GM12892 (cell line): ENCODE measurements around the gene C1orf50.

Experiments
- DNase-seq: peaks from one replicate; pipeline ENCODE4 v3.0.0; 2011; ENCODE audit not compliant: insufficient read length
- FAIRE-seq: peaks from 2 replicates; lab custom pipeline; 2011; peaks lifted over from hg19 to GRCh38; lab: Jason Lieb, UNC
- POLR2A ChIP-seq: IDR thresholded peaks from 2 replicates; pipeline ENCODE4 v1.6.1; 2011; ENCODE audit warnings: low read depth, low read length, control low read depth
- POLR2AphosphoS5 ChIP-seq: IDR thresholded peaks from 2 replicates; pipeline ENCODE4 v1.6.1; 2011; ENCODE audit warnings: low read depth, low read length, control low read depth
- TAF1 ChIP-seq: IDR thresholded peaks from 2 replicates; pipeline ENCODE4 v1.6.1; 2011; ENCODE audit warnings: low read depth, mild to moderate bottlenecking, control low read depth, low read length, borderline replicate concordance

The C1orf50 gene

DNA sequence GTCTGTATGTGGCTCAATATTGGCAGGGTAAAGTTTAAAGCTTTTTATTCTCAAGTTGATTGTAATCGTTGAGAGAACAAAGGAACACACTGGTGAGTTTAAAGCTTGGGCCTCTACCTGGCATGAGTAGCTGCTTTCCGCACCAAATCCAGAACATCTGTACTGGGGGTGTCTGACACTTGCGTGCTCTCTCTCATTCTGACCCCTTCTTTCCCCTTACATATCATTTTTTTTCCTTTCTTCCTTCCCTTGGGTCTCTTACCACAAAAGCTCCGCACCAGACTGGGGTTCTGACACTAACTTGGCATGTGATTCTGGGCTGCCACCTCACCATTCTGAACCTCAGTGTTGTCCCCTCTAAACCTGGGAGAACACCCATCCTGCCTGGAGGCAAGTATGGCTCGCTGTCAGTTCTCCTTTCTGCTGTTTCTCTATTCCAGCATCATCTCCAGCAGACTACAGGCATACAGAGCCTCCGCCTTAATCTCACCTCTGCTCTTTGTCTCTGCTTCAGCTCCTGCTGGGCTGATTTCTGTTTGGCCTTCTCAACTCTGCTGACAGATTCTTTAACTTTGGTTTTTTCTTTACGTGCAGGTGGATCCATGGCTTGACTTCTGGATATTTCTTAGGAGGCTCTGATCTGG, 49.0 kb downstream of the C1orf50 start:
- TF ChIP-seq TAF1: no peak
- DNase-seq (no peak), FAIRE-seq (no peak)

DNA sequence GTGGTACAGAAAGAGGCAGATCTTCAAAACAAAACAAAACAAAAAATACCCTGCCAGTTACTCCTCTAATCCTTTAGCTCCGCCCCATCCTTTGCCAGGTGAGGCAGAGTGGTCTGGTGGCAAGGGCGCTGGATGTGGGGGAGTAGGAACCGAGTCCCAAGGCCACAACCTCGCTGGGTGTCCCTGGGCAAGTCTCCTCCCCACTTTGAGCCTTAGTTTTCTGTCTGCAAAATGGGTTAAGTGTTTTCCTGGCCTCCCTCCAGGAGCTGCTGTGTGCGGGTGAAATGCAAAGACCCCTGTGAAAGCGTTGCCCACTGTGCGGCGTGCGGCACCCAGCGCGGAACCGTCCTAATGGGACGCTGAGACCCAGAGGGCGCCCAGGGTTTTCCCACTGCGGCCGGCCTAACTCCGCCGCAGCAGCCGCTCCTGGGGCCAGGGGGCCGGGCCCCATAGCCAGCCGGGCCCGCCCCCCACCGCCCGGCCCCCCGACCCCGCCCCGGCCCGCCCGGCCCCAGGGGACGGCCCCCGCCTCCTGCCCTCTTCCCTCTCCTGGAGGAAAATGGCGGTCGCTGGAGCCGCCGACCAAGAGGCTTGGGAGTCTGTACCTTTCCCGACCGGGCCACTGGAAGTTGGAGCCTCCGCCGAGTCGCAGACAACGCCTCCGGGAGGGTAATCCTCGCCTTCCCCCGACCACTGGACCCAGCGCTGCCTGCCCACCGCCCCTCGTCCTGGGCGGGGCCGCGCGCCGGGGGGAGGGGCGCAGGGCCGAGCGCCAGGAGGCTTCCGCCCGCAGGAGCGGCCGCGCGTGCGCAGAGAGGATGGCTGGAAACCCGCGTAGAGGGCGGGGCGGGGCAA, 49.8 kb downstream of the C1orf50 start, which contains the start of the genes ERMAP and SVBP:
Gene ERMAP, plus strand, starts transcription at position 538 of the 855 bp plus-strand sequence. CDS start 13,327 bp downstream, outside the sequence.
Gene SVBP, minus strand, starts transcription at position 813 of the 855 bp plus-strand sequence. CDS start 853 bp downstream, outside the sequence.
- peak; percentile 82 for DNase-seq
- peak; percentile 76 for TF ChIP-seq POLR2A
- peak; percentile 59 for TF ChIP-seq POLR2AphosphoS5
- TF ChIP-seq TAF1: no peak
- FAIRE-seq: peak; percentile 93

DNA sequence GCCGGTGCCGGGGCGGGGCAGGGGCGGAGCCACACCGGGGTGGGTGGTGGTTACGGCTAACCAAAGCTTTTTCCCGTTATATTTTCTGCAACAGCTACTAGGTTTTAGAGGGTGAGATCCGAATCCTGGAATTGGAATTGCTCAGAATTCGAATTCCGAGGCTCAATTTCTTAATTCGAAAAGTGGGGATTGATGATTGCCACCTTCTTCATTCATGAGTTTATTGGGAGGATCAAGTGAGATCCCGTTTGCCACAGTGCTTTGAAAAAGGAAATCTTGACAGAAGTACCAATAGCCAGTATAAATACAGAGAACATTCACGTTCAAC, 50.4 kb downstream of the C1orf50 start:
- DNase-seq (no peak), FAIRE-seq (no peak)
- TF ChIP-seq TAF1 (no peak), POLR2AphosphoS5 (no peak), POLR2A (no peak)

DNA sequence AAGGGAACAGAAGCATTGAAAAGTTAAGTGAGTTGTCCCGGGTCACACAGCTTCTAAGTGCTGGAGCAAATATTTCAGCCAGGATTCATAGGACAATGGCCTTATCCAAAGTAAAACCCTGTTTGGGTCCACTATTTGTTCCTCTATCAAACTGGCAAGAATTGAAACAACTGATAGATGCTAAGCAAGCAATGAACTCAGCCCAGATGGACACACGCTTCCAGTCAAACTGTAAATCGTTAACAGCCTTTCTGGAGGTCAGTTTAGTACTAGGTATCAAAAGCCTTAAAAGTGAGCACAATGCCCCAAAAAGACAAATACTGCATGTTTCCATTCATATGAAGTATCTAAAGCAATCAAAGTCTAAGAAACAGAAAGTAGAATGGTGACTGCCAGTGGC, 50.9 kb downstream of the C1orf50 start:
- TF ChIP-seq POLR2AphosphoS5 (no peak), POLR2A (no peak), TAF1 (no peak)
- no peak for FAIRE-seq
- no peak for DNase-seq

DNA sequence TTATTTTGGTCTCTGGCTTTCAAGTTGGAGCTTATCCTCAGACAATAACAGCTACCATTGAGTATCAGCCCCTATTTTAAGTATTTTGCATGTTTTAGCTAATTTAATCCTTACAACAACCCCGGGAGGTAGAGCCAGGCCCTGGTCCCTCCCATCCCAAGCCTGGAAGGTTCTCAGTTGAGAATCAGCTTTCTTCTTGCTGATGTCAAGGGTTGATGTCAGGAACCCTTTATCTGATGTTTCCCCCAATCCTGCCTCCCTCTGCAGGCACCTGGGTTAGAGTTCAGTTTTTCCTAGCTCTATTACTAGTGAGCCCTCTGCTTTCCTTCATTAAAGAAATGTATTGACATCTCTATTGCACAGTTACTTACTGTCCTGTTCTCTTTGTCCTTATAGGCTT, 53.8 kb downstream of the C1orf50 start:
- DNase-seq (no peak), FAIRE-seq (peak; percentile 9)
- TF ChIP-seq POLR2AphosphoS5 (no peak), POLR2A (no peak), TAF1 (no peak)

DNA sequence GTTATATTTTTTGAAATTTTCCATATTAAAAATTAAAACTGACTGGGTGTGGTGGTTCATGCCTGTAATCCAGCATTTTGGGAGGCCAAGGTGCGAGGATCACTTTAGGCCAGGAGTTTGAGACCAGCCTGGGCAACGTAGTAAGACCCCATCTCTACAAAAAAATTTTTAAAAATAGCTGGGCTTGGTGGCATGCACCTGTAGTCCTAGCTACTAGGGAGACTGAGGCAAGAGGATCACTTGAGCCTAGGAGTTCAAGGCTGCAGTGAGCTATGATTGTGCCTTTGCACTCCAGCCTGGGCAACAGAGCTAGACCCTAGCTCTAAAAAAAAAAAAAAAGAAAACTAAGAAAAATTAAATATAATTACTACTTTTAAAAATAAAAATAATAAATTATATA, 54.6 kb downstream of the C1orf50 start:
- TF ChIP-seq POLR2A: no peak
- TF ChIP-seq TAF1: no peak
- no peak for TF ChIP-seq POLR2AphosphoS5
- FAIRE-seq (no peak), DNase-seq (no peak)

DNA sequence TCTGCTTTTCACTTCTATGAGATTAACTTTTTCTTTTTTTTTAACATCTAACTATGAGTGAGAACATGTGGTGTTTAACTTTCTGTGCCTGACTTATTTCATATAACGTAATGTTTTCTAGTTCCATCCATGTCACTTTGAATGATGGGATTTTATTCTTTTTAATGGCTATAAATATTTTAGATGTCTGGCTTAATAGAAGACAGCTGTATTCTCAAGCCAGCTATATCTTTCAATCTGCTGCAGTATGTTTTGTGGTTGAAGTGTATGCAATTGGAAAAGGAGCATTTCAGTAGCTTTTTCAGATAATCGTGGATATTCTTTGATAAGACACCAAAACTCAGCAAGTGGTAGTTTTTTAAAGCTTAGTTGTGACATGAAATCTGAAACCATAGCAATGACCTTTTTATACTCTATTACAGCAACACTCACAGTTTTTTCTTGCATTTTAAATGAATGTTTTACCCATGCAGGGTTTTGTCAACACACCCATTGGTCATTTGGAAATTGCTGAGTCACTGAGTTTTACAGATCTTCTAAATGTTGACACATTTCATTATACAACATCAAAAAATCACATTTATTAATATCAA, 55.8 kb downstream of the C1orf50 start:
- FAIRE-seq (peak; percentile 78), DNase-seq (no peak)
- TF ChIP-seq POLR2A (no peak), POLR2AphosphoS5 (no peak), TAF1 (no peak)

DNA sequence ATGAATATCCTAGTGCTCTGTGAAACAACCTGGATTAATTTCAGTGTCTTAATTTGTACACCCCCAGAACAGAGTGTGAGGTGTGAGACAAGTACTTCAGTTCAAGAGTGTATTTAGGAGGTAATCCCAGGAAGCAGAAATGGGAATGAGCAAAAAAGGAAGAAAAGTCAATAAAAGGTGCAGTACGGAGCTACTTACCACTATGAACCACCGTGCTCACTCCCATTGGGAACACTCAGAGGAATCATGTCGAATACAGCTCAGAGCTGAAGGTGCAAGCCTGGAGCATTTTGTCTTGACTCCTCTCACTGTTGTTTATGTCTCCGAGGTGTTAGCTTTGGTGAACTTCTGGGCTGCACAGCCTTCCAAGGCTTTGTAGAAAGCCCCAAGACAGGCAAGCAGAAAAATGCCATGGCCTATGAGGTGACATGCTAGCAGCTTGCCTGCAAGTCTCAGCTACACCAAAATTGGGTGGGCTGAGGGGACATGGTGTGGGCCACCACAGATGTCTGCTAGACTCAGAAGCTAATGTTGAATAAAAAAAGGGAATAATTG, 57.5 kb downstream of the C1orf50 start:
- DNase-seq: no peak
- no peak for TF ChIP-seq POLR2AphosphoS5
- no peak for TF ChIP-seq TAF1
- no peak for TF ChIP-seq POLR2A
- no peak for FAIRE-seq

DNA sequence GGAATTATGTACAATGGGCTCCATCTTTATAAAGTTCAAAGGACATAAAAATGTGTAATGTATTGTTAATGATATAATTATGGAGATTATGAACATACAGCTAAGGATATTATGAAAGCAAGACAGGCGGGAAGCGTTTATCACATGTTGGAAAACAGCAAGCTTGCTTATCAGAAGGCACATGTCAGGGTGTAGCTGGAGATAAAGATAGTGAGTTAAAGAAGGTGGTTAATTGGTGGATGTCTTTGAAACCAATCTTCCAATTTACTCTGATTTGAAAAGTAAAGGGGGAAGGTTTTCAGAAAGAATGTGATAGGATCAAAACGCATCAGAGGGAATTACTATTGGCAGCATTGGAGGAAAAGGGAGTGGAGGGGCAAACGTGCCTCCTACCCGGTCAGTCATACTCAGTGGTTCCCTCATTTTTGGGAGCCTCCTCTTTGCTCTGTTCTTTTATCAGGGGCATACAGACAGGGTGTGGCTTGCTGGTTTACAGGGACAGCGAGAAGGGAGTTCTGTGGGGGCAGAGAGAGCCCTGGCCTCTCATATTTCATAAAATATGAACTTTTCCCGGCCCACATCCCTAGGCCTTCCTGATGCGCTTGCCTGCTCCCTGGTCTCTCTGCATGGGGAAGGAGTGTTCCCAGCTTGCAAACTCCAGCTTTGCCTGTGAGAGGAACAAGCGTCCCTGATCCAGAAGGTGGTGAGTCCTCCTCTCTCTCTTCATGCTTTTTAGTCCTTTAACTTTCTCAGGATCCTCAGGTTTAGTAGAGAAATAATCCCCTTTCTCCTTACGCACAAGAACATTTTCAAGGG, 58.2 kb downstream of the C1orf50 start:
- DNase-seq: no peak
- no peak for FAIRE-seq
- TF ChIP-seq TAF1 (no peak), POLR2A (no peak), POLR2AphosphoS5 (no peak)
